Ishikawa (cell line): ENCODE results near the gene NDUFA3.

Experiments used
- CEBPB ChIP-seq: IDR thresholded peaks from 2 replicates; pipeline ENCODE4 v1.6.1; 2012
- CREB1 ChIP-seq: IDR thresholded peaks from 2 replicates; pipeline ENCODE4 v1.6.1; 2012; ENCODE audit warnings: low read depth
- EGR1 ChIP-seq: IDR thresholded peaks from 2 replicates; pipeline ENCODE4 v1.6.1; 2012
- EP300 ChIP-seq: IDR thresholded peaks from 2 replicates; pipeline ENCODE4 v1.6.1; 2012; ENCODE audit warnings: borderline replicate concordance
- FOXM1 ChIP-seq: IDR thresholded peaks from 2 replicates; pipeline ENCODE4 v1.6.1; 2012; ENCODE audit warnings: low read depth, borderline replicate concordance
- NFIC ChIP-seq: IDR thresholded peaks from 2 replicates; pipeline ENCODE4 v1.6.1; 2012
- RAD21 ChIP-seq: IDR thresholded peaks from 2 replicates; pipeline ENCODE4 v1.6.1; 2012; ENCODE audit warnings: low read depth
- TAF1 ChIP-seq: IDR thresholded peaks from 2 replicates; pipeline ENCODE4 v1.6.1; 2012; ENCODE audit warnings: low read depth, mild to moderate bottlenecking
- TCF12 ChIP-seq: IDR thresholded peaks from 2 replicates; pipeline ENCODE4 v1.6.1; 2012; ENCODE audit warnings: low read depth
- TEAD4 ChIP-seq: IDR thresholded peaks from 2 replicates; pipeline ENCODE4 v1.6.1; 2012
- YY1 ChIP-seq: IDR thresholded peaks from 2 replicates; pipeline ENCODE4 v1.6.1; 2012; ENCODE audit warnings: low read depth
- ZBTB7A ChIP-seq: IDR thresholded peaks from 2 replicates; pipeline ENCODE4 v1.6.1; 2012; ENCODE audit warnings: low read depth
- TF ChIP-seq, protein P1 (sequence below): IDR thresholded peaks from 2 replicates; pipeline ENCODE4 v1.6.1; 2012
- TF ChIP-seq, protein P2 (sequence below): IDR thresholded peaks from 2 replicates; pipeline ENCODE4 v1.6.1; 2012; ENCODE audit warnings: low read depth, mild to moderate bottlenecking
- TF ChIP-seq, protein P3 (sequence below): IDR thresholded peaks from 2 replicates; pipeline ENCODE4 v1.6.1; 2012

NDUFA3 gene

DNA sequence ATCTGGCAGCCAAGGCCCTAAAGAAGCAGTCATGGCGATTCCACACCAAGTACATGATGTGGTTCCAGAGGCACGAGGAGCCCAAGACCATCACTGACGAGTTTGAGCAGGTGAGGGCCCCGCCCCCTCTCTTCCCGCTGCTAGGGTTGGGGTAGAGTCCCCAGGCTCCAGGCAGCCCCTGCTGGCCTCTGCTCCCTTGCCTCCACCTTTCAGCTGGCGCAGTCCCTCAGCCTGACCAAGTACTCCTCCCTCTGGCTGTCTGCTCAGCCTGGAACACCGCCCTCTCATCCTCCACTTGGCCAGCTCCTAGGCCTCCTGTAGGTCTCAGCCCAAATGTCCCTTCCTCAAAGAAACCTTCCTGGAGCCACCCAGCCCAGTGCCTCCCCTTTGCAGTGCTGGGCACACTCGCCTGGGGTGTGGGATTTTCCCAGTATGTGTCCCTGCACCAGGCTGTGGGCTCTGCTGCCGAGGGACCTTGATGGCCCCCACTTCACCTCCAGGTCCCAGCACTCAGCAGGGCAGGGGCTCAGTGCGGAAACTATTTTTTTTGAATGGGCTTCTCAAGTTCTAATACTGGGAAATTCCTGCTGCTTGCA is 51.2 kb downstream of the NDUFA3 start:
- no peak for TF ChIP-seq CEBPB
- TF ChIP-seq, protein P1, sequence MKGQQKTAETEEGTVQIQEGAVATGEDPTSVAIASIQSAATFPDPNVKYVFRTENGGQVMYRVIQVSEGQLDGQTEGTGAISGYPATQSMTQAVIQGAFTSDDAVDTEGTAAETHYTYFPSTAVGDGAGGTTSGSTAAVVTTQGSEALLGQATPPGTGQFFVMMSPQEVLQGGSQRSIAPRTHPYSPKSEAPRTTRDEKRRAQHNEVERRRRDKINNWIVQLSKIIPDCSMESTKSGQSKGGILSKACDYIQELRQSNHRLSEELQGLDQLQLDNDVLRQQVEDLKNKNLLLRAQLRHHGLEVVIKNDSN, result no peak
- TF ChIP-seq RAD21, result no peak
- TF ChIP-seq ZBTB7A, result no peak
- TF ChIP-seq FOXM1, result no peak
- TF ChIP-seq NFIC, result no peak
- no peak for TF ChIP-seq TCF12
- no peak for TF ChIP-seq EP300
- no peak for TF ChIP-seq YY1
- TF ChIP-seq, protein P2, sequence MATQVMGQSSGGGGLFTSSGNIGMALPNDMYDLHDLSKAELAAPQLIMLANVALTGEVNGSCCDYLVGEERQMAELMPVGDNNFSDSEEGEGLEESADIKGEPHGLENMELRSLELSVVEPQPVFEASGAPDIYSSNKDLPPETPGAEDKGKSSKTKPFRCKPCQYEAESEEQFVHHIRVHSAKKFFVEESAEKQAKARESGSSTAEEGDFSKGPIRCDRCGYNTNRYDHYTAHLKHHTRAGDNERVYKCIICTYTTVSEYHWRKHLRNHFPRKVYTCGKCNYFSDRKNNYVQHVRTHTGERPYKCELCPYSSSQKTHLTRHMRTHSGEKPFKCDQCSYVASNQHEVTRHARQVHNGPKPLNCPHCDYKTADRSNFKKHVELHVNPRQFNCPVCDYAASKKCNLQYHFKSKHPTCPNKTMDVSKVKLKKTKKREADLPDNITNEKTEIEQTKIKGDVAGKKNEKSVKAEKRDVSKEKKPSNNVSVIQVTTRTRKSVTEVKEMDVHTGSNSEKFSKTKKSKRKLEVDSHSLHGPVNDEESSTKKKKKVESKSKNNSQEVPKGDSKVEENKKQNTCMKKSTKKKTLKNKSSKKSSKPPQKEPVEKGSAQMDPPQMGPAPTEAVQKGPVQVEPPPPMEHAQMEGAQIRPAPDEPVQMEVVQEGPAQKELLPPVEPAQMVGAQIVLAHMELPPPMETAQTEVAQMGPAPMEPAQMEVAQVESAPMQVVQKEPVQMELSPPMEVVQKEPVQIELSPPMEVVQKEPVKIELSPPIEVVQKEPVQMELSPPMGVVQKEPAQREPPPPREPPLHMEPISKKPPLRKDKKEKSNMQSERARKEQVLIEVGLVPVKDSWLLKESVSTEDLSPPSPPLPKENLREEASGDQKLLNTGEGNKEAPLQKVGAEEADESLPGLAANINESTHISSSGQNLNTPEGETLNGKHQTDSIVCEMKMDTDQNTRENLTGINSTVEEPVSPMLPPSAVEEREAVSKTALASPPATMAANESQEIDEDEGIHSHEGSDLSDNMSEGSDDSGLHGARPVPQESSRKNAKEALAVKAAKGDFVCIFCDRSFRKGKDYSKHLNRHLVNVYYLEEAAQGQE, result no peak
- TF ChIP-seq EGR1, result no peak
- TF ChIP-seq CREB1, result no peak
- no peak for TF ChIP-seq TEAD4
- TF ChIP-seq, protein P3, sequence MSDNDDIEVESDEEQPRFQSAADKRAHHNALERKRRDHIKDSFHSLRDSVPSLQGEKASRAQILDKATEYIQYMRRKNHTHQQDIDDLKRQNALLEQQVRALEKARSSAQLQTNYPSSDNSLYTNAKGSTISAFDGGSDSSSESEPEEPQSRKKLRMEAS, result no peak
- no peak for TF ChIP-seq TAF1

DNA sequence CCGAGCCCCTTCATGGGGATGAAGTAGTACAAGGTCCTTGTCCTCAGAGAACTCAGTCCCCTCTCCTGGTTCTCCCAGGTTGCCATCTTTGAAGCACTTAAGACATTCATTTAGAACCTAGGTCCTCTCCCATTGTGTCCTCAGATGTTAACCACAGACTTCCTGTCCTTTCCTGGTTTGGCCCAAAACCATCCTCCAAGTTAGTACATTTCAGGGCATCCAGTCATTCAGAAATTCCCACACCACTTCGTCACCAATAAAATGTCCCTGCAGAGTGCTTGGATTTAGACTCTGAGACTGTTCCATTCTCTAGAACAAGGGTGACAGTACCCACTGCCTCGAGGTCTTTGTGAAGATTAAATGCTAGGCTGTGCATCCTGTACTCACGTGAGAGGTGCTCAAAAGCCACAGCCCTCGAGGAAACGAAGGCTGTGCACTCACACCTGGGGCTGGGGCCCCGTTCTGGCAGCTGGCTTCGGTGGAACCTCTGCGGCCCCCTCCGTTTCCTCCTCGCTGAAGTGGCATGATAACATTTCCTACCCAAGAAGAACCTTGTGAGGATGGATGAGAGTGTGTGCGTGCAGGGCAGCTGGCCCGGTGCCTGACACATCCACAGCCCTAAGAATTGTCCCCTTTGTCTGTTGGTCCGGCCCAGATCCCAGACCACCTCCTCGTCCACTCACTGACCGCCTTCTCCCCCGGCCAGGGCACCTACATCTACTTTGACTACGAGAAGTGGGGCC is 52.1 kb downstream of the NDUFA3 start:
- no peak for TF ChIP-seq TAF1
- no peak for TF ChIP-seq CREB1
- TF ChIP-seq, protein P2, result no peak
- TF ChIP-seq, protein P1, result no peak
- no peak for TF ChIP-seq FOXM1
- TF ChIP-seq YY1, result no peak
- TF ChIP-seq, protein P3, result no peak

DNA sequence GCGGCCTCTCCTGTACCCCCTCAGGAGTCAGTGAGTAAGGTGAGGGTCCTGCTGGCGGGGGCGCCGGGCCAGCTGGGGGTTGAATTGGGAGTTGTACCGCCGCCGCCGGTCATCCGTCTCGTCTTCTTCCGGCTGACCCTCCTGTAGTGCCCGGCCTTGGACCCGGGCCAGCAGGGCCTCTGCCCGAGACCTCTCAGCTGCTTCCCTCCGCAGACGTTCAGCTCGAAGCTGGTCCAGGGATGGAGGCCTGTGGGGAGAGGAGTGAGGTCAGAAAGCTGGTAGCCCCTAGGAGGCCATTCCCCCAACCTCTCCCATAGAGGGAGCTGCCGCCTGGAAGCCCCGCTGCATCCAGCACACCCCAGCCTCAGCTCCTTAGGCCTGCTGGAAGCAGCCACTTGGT is 53.0 kb downstream of the NDUFA3 start:
- TF ChIP-seq, protein P2, result no peak
- TF ChIP-seq EGR1, result no peak
- TF ChIP-seq, protein P1, result no peak

DNA sequence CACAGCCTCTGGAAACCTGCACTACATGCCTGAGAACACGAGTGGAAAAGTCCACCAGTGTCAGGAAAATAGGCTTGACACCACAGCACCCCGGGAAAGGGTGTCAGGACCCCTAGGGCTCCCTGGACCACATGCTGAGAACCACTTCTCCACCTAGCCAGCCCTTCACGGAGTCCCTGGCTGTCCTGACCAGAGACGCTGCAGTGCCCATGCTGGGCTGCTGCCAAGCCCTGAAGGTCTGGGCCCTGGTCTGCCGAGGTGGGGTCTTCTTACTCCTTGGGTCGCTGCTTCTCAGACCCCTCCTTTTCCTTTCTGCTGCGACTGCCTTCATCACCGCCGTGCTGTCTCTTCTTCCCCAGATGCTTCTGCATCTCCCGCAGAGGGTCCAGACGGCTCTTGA is 53.8 kb downstream of the NDUFA3 start:
- TF ChIP-seq RAD21 (no peak), CEBPB (no peak)

DNA sequence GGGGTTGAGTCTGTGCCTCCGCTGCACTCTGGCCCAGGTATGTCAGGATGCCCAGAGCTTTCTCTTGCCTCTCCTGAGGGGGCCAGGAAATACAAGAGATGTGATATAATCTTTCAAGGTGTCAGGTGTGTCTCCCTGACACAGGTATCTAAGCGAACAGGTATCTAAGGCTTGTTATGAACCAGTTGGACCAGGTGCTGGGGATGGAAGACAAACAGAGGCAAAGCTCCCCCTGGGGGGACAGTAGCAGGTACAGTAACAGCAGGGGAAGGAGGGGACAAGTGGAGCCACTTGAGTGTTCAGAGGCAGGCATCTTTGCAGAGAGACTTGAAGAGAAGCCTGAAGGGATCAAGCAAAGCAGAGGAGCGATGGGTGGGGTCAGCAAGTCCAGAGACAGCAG is 54.3 kb downstream of the NDUFA3 start:
- no peak for TF ChIP-seq CREB1
